Neuron (in vitro differentiated cells): ENCODE data around the gene NOXO1.
"Not testable (repeated sequence)": the region's sequence is repeated elsewhere in the genome, so short reads cannot be mapped to it uniquely, and the experiment has no call there.

Experiments
- H2AFZ ChIP-seq: one replicate; pipeline ENCODE4 v1.6.1; 2013; ENCODE audit warnings: low read depth, mild to moderate bottlenecking, inconsistent platforms, low read length, moderate library complexity
- H3K27me3 ChIP-seq: one replicate; pipeline ENCODE4 v1.6.1; 2013; ENCODE audit warnings: low read length; ENCODE audit not compliant: insufficient read depth
- H3K36me3 ChIP-seq: one replicate; pipeline ENCODE4 v1.6.1; 2013; ENCODE audit warnings: low read length; ENCODE audit not compliant: insufficient read depth
- H3K4me1 ChIP-seq: one replicate; pipeline ENCODE4 v1.6.1; 2013; ENCODE audit warnings: low read length; ENCODE audit not compliant: insufficient read depth
- H3K4me3 ChIP-seq: 2 replicates; pipeline ENCODE4 v1.5.1; 2013; ENCODE audit warnings: mild to moderate bottlenecking, low read length, moderate library complexity
- H3K9me3 ChIP-seq: one replicate; pipeline ENCODE4 v1.6.1; 2013; ENCODE audit warnings: low read length

NOXO1 gene

GRCh38 chr16:1964506-1965395 is 16.5 kb downstream of the NOXO1 start, which contains the start of gene RPS2:
RPS2 (minus strand) TSS chr16:1964826; CDS start chr16:1964625, 201 bp downstream.
- Histone ChIP-seq H3K4me1 (peaks cover 31% of the 10 kb centered on the region), H3K4me3 (peak within 1 kb of the TSS; percentile 95), H3K36me3 (peaks cover 29% of the 10 kb centered on the region), H3K9me3 (no peaks in the 10 kb centered on the region), H2AFZ (no peak within 1 kb of the TSS), H3K27me3 (no peaks in the 10 kb centered on the region)

GRCh38 chr16:1963806-1964505 is 17.3 kb downstream of the NOXO1 start:
- peaks cover 31% of the 10 kb centered on the region for H3K4me1 ChIP-seq
- no peaks in the 10 kb centered on the region for H3K9me3 ChIP-seq
- no peak overlapping the region for H2AFZ ChIP-seq
- H3K27me3 ChIP-seq: no peaks in the 10 kb centered on the region
- H3K36me3 ChIP-seq: peaks cover 29% of the 10 kb centered on the region
- H3K4me3 ChIP-seq: peak overlapping the region; percentile 95

- Histone ChIP-seq H3K4me1 (peaks cover 31% of the 10 kb centered on the region), H3K4me3 (peak overlapping the region; percentile 95), H3K36me3 (peaks cover 29% of the 10 kb centered on the region)
- not testable (repeated sequence) for H2AFZ ChIP-seq, H3K9me3 ChIP-seq, H3K27me3 ChIP-seq
These were observed 18.8 kb downstream of the NOXO1 start for GRCh38 chr16:1962161-1963153.

GRCh38 chr16:1961651-1962067 is 19.6 kb downstream of the NOXO1 start:
- H3K27me3 ChIP-seq: no peaks in the 10 kb centered on the region
- no peaks in the 10 kb centered on the region for H3K9me3 ChIP-seq
- H3K4me3 ChIP-seq: no peak overlapping the region
- H3K4me1 ChIP-seq: peaks cover 31% of the 10 kb centered on the region
- H2AFZ ChIP-seq: no peak overlapping the region
- peaks cover 29% of the 10 kb centered on the region for H3K36me3 ChIP-seq

DNA sequence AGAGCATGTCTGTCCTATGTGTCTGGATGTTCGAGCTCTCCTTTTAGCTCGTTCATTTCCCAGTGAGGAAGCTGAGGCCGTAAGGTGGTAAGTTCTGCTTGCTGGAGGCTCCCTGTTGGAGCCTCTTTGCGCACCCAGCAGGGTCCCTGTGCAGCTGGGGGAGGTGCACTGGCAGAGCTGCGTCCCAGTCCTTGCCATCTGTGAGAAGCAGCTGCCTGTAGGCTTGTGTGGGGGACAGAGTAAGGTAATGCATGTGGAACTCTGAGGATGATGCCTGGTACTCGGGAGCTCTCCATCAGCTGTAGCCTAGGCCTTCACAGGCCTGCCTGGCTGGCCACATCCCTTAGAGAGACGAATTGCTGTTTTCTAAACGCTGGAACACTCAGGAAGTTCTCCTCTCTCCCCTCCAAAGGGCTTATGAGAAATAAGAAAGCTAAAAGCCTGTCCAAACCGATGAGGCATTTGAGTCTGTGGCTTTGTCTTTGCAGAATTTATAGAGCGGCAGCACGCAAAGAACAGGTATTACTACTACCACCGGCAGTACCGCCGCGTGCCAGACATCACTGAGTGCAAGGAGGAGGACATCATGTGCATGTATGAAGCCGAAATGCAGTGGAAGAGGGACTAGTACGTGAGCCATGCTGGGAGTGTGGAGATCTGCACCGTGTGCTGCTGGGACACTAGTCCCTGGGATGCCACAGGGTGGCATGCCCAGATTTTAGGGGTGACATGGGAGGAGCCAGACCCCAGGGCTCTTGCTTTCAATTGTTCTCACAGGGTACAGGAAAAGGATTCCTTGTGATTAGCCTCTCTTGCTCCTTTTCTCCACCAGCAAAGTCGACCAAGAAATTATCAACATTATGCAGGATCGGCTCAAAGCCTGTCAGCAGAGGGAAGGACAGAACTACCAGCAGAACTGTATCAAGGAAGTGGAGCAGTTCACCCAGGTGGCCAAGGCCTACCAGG is 20.3 kb downstream of the NOXO1 start:
- H3K27me3 ChIP-seq: no peaks in the 10 kb centered on the region
- H3K36me3 ChIP-seq: peaks cover 29% of the 10 kb centered on the region
- H3K9me3 ChIP-seq: no peaks in the 10 kb centered on the region
- no peak overlapping the region for H2AFZ ChIP-seq
- peak overlapping the region; percentile 93 for H3K4me3 ChIP-seq
- H3K4me1 ChIP-seq: peaks cover 30% of the 10 kb centered on the region

- H3K4me1 ChIP-seq: peaks cover 23% of the 10 kb centered on the region
- no peaks in the 10 kb centered on the region for H3K27me3 ChIP-seq
- H3K36me3 ChIP-seq: peaks cover 29% of the 10 kb centered on the region
- H2AFZ ChIP-seq: peak within 1 kb of the TSS; percentile 31
- H3K9me3 ChIP-seq: no peaks in the 10 kb centered on the region
- H3K4me3 ChIP-seq: peak within 1 kb of the TSS; percentile 93
These were observed 21.8 kb downstream of the NOXO1 start, which contains the start of gene NDUFB10 for GRCh38 chr16:1959269-1960039. NDUFB10 (plus strand) TSS chr16:1959538; CDS start chr16:1959625, 87 bp downstream.

DNA sequence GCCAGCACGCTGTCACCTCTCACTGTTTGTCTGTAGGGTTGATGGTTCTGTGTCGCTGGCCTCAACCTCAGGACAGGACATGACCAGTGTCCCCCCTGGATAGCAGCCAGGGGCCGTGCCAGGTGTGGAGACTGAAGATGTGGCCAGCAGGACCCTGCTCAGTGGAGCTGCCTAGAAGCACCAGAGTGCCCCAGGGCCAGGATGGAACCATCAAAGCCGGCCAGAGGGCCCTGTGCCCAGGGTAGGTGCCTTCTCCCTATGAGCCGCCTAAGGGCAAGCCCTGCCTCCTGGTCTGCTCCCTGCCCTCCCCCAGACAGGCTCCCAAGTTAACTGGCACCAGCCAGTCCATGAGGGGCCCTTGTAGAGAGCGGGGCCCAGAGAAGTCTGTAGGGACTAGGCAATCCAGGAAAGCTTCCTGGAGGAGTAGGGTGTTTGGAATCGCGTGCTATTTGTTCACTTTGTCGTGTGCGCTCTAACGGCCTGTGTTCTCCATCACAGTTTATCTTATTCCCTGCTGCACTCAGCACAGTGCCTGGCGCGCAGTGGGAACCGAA is 22.5 kb downstream of the NOXO1 start:
- H3K9me3 ChIP-seq: no peaks in the 10 kb centered on the region
- H2AFZ ChIP-seq: no peak overlapping the region
- H3K4me3 ChIP-seq: peak overlapping the region; percentile 93
- peaks cover 20% of the 10 kb centered on the region for H3K4me1 ChIP-seq
- H3K27me3 ChIP-seq: no peaks in the 10 kb centered on the region
- peaks cover 26% of the 10 kb centered on the region for H3K36me3 ChIP-seq

GRCh38 chr16:1958143-1958491 is 23.2 kb downstream of the NOXO1 start:
- H3K9me3 ChIP-seq, H3K27me3 ChIP-seq, H3K4me3 ChIP-seq, H2AFZ ChIP-seq: not testable (repeated sequence)
- H3K36me3 ChIP-seq: peaks cover 19% of the 10 kb centered on the region
- H3K4me1 ChIP-seq: peaks cover 13% of the 10 kb centered on the region

GRCh38 chr16:1957434-1958142 is 23.7 kb downstream of the NOXO1 start:
- Histone ChIP-seq H3K36me3 (peaks cover 14% of the 10 kb centered on the region), H3K4me1 (peaks cover 13% of the 10 kb centered on the region)
- H3K4me3 ChIP-seq, H3K27me3 ChIP-seq, H3K9me3 ChIP-seq, H2AFZ ChIP-seq: not testable (repeated sequence)

GRCh38 chr16:1953734-1954133 is 27.5 kb downstream of the NOXO1 start:
- H3K4me1 ChIP-seq: no peaks in the 10 kb centered on the region
- H3K9me3 ChIP-seq: no peaks in the 10 kb centered on the region
- no peaks in the 10 kb centered on the region for H3K36me3 ChIP-seq
- H2AFZ ChIP-seq: no peak overlapping the region
- H3K27me3 ChIP-seq: no peaks in the 10 kb centered on the region
- H3K4me3 ChIP-seq: no peak overlapping the region

DNA sequence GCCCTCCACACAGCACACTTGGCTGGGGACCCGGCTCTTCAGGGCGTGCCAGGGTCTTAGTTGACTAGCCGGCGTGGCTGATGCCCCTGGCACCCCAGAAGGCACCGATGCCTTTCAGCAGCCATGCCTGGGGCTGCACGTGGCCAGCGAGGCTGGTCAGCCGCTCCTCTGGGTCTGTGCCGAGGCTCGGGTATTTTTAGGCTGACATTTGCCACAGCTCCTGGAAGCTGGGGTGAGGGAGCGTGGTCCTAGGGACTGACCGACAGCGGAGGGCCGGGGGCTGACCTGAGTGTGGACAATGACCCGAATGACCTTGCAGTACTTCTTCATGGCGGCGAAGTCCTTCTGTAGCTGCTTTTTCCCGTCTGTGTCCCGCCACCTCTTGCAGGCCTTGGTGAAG is 30.7 kb downstream of the NOXO1 start:
- H3K27me3 ChIP-seq: no peaks in the 10 kb centered on the region
- no peak overlapping the region for H3K4me3 ChIP-seq
- no peaks in the 10 kb centered on the region for H3K4me1 ChIP-seq
- H2AFZ ChIP-seq: no peak overlapping the region
- no peaks in the 10 kb centered on the region for H3K9me3 ChIP-seq
- H3K36me3 ChIP-seq: no peaks in the 10 kb centered on the region
